GM23338 (cell line): ENCODE data around the gene NAA80. TPM values are rescaled to one million over a fixed set of nuclear protein-coding genes. Genes with fewer than 3 reads are reported as not detected.

ENCODE experiments used
- ATAC-seq: fragments of 200-7000 bp; cut with Tn5 transposase; 3 replicates; pipeline ENCODE4 v1.9.1; 2020
- DNase-seq: peaks from one replicate; pipeline ENCODE4 v3.0.0-alpha.2; 2015; ENCODE audit warnings: low spot score
- H2AFZ ChIP-seq: fragments of 200-600 bp; sonication (generic); 2 replicates; pipeline ENCODE4 v1.8.0; 2016; ENCODE audit warnings: antibody characterized with exemption, mild to moderate bottlenecking, moderate library complexity
- H3F3A ChIP-seq: fragments of 200-600 bp; sonication (generic); replicated peaks from 2 replicates; pipeline ENCODE4 v1.8.0; 2017; ENCODE audit warnings: antibody characterized with exemption, mixed run types, low read depth
- H3K27ac ChIP-seq: fragments of 200-600 bp; sonication (generic); 2 replicates; pipeline ENCODE4 v1.6.1; 2016; ENCODE audit warnings: low read depth
- H3K27me3 ChIP-seq: fragments of 200-600 bp; sonication (generic); 2 replicates; pipeline ENCODE4 v1.8.0; 2016; ENCODE audit warnings: mild to moderate bottlenecking, mixed run types, moderate library complexity; ENCODE audit not compliant: insufficient read depth
- H3K36me3 ChIP-seq: fragments of 200-600 bp; sonication (generic); 2 replicates; pipeline ENCODE4 v1.8.0; 2016; ENCODE audit warnings: mild to moderate bottlenecking; ENCODE audit not compliant: insufficient read depth
- H3K4me1 ChIP-seq: fragments of 200-600 bp; sonication (generic); 2 replicates; pipeline ENCODE4 v1.8.0; 2016; ENCODE audit warnings: mild to moderate bottlenecking, moderate library complexity; ENCODE audit not compliant: insufficient read depth
- H3K4me2 ChIP-seq: fragments of 200-600 bp; sonication (generic); 2 replicates; pipeline ENCODE4 v1.7.1; 2017; ENCODE audit warnings: mixed run types
- H3K4me3 ChIP-seq: fragments of 200-600 bp; sonication (generic); 2 replicates; pipeline ENCODE4 v1.6.1; 2016; ENCODE audit warnings: mixed run types
- H3K79me2 ChIP-seq: fragments of 200-600 bp; sonication (generic); replicated peaks from 2 replicates; pipeline ENCODE4 v1.8.0; 2017; ENCODE audit warnings: mild to moderate bottlenecking; ENCODE audit not compliant: insufficient read depth
- H3K9me2 ChIP-seq: fragments of 200-600 bp; sonication (generic); 2 replicates; pipeline ENCODE4 v1.8.0; 2017; ENCODE audit not compliant: insufficient read depth
- H4K20me1 ChIP-seq: fragments of 200-600 bp; sonication (generic); replicated peaks from 2 replicates; pipeline ENCODE4 v1.8.0; 2017; ENCODE audit warnings: mild to moderate bottlenecking; ENCODE audit not compliant: insufficient read depth
- H3K27ac Mint-ChIP-seq: 2 replicates; pipeline ENCODE4 v1.8.0; 2020; ENCODE audit warnings: inconsistent platforms, mild to moderate bottlenecking, moderate library complexity, mixed read lengths
- H3K27me3 Mint-ChIP-seq: 3 replicates; pipeline ENCODE4 v1.8.0; 2022; ENCODE audit warnings: low read depth, mild to moderate bottlenecking, moderate library complexity, mixed read lengths, inconsistent platforms; ENCODE audit not compliant: insufficient read depth, poor library complexity
- H3K36me3 Mint-ChIP-seq: 3 replicates; pipeline ENCODE4 v1.8.0; 2021; ENCODE audit warnings: low read depth, mild to moderate bottlenecking, inconsistent platforms, moderate library complexity, mixed read lengths
- H3K4me1 Mint-ChIP-seq: 3 replicates; pipeline ENCODE4 v1.8.0; 2020; ENCODE audit warnings: mild to moderate bottlenecking, inconsistent platforms, mixed read lengths
- H3K4me3 Mint-ChIP-seq: 3 replicates; pipeline ENCODE4 v1.8.0; 2021; ENCODE audit warnings: moderate library complexity, mild to moderate bottlenecking, inconsistent platforms, mixed read lengths
- H3K9me3 Mint-ChIP-seq: 3 replicates; pipeline ENCODE4 v1.8.0; 2020; ENCODE audit warnings: moderate library complexity, mild to moderate bottlenecking, inconsistent platforms, mixed read lengths
- CREB1 ChIP-seq: fragments of 250-450 bp; sonication (Bioruptor Pico); IDR thresholded peaks from 2 replicates; pipeline ENCODE4 v1.5.0; 2020; ENCODE audit warnings: low read depth, mild to moderate bottlenecking, moderate library complexity
- EZH2 ChIP-seq: fragments of 200-600 bp; sonication (generic); IDR thresholded peaks from one replicate; pipeline ENCODE4 v1.8.0; 2017; ENCODE audit warnings: antibody characterized with exemption, mild to moderate bottlenecking, low read depth; ENCODE audit not compliant: unreplicated experiment
- JUNB ChIP-seq: IDR thresholded peaks from one replicate; pipeline ENCODE4 v1.6.1; 2016; ENCODE audit warnings: antibody characterized with exemption; ENCODE audit not compliant: unreplicated experiment
- POLR2AphosphoS5 ChIP-seq: IDR thresholded peaks from 2 replicates; pipeline ENCODE4 v1.6.1; 2016; ENCODE audit warnings: antibody characterized with exemption, low read depth
- ZNF331 ChIP-seq: fragments of 250-450 bp; sonication (Bioruptor Pico); IDR thresholded peaks from 2 replicates; pipeline ENCODE4 v1.5.0; 2020; ENCODE audit warnings: low read depth, mild to moderate bottlenecking, moderate library complexity
- polyA plus RNA-seq: library from polyadenylated mRNA; unstranded; fragments of >200 nt; fragmentation: Nextera tagmentation; extraction: Ambion mirVana; gene quantifications from 2 replicates; pipeline ENCODE4 v1.2.1, GENCODE V29; 2016
- total RNA-seq: library from RNA; depleted of rRNA; stranded (reverse); fragments of >200 nt; shearing (Covaris generic); gene quantifications from 2 replicates; pipeline ENCODE4 v1.2.3, GENCODE V29; 2014
- TF ChIP-seq, protein P1 (sequence below): IDR thresholded peaks from 2 replicates; pipeline ENCODE4 v1.6.1; 2016; ENCODE audit warnings: antibody characterized with exemption

NAA80 gene
- total and polyA plus RNA-seq, 2 experiments from 2014 or later = 12.1 to 16.7 TPM

DNA sequence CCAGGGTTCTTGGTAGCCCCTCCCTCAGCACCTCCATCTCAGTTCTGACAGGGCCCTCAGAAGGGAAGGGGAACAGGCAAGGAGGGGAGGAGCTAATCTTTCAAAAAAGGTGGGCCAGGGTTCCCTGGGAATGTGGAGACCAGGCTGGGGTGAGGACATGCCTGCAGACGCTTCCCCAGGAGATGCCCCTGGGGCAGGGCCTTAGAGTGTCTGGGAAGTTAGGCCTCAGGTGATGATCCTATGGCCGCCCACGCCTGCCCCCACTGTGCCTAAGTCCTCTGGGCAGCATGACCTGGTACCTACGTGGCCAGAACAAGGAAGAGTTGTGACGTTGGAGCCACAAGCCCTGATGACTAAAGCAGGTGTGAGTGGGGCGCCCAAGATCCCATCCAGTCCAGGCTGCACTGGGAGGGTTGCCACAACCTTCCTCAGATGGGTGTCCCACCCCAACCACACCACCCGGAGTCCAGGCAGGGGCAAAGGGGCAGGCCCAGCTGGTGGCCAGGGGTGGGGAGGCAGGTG is 34.2 kb downstream of the NAA80 start:
- Mint-ChIP-seq H3K4me3 (peak overlapping the region; percentile 39; the same call in 1 of the 3 replicates), H3K9me3 (no peaks in the 10 kb centered on the region), H3K27me3 (peaks cover 23% of the 10 kb centered on the region), H3K27ac (peak overlapping the region; percentile 96), H3K36me3 (no peaks in the 10 kb centered on the region), H3K4me1 (peaks cover 58% of the 10 kb centered on the region)
- Histone ChIP-seq H3K4me2 (peak overlapping the region; percentile 61), H3K79me2 (no peaks in the 10 kb centered on the region), H3K27me3 (no peaks in the 10 kb centered on the region), H3K36me3 (no peaks in the 10 kb centered on the region), H3K4me3 (peak overlapping the region; percentile 27; the same call in 1 of the 2 replicates), H3F3A (peaks cover 15% of the 10 kb centered on the region), H4K20me1 (no peaks in the 10 kb centered on the region), H2AFZ (no peak overlapping the region), H3K4me1 (peaks cover 58% of the 10 kb centered on the region), H3K9me2 (no peaks in the 10 kb centered on the region), H3K27ac (peak overlapping the region; percentile 89)
- ATAC-seq = no peak; the same call in 2 of the 3 replicates
- TF ChIP-seq JUNB = no peak
- no peak for TF ChIP-seq EZH2
- TF ChIP-seq POLR2AphosphoS5 = peak; percentile 34
- peak; percentile 96 for DNase-seq

DNA sequence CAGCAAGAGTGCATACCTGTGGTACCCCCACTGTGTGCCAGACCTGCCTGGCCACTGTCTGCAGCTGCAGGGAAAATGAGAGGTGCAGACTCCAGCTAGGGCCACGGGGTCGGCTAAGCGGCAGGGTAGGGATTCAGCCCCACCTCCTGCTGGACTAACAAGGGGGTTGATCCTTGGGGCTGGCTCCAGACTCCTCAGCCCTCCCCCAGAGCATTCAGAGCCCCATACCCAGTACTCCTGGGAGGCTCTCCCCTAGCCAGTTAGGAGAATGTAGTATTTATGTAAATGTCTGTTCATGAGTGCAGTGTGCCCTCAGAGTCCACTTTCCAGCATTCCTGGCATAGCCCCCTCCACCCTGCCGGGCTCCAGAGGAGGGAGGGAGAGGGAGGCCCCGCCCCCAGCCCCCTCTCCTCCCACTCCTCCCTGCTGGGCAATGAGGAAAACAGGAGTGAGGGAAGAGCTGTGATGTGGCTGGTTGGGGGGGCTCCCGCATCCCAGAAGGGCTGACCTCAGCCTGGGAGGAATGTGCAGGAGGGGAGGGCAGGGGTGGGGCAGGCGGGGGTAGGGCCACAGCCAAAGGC is 34.7 kb downstream of the NAA80 start:
- peaks cover 25% of the 10 kb centered on the region for H3K27me3 Mint-ChIP-seq
- peak overlapping the region; percentile 1; the same call in 1 of the 2 replicates for H3K4me3 ChIP-seq
- H3K27ac Mint-ChIP-seq = peak overlapping the region; percentile 95

DNA sequence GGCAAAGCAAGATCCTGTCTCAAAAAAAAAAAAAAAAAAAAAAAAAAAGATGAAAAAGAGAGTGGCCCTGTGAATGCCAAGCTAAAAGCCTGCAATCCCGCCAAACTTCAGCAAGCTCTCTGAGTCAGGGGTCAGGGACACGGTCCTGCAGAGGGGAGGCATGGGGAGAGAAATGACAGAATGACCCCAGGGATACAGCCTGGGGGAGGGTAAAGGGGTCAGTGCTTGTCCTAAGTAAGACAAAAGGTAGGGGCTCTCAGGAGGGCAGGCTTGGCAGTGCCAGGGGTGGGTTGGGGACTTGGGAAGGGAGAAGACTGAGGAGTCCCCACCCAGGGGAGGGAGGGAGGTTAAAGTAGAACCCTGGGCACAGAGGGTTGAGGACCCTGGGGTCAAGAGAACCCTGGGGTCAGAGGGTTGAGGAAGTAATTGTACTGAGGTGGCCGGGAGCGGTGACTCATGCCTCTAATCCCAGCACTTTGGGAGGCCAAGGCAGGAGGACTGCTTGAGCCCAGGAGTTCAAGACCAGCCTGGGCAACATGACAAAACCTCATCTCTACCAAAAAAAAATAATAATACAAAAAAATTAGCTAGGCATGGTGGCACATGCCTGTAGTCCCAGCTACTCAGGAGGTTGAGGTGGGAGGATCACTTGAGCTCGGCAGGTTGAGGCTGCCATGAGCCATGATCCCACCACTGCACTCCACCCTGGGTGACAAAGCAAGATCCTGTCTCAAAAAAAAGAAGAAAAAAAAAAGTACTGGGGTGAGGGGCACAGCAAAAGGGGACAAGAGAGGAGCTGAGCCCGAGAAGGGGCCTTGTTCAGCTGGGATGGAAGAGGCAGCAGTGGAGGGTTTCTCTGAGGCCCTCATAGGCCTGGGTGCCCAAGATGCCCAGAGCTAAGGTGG is 35.5 kb downstream of the NAA80 start:
- no peaks in the 10 kb centered on the region for H3K36me3 ChIP-seq
- H4K20me1 ChIP-seq = no peaks in the 10 kb centered on the region; the same call in 1 of the 2 replicates
- H3K27ac ChIP-seq = peak overlapping the region; percentile 89
- H3K4me3 ChIP-seq = peak overlapping the region; percentile 1; the same call in 1 of the 2 replicates
- no peaks in the 10 kb centered on the region for H3K9me3 Mint-ChIP-seq
- peaks cover 10% of the 10 kb centered on the region for H3K36me3 Mint-ChIP-seq
- H3F3A ChIP-seq = peaks cover 25% of the 10 kb centered on the region
- peaks cover 55% of the 10 kb centered on the region for H3K4me1 ChIP-seq
- no peaks in the 10 kb centered on the region for H3K9me2 ChIP-seq
- peak overlapping the region; percentile 95 for H3K27ac Mint-ChIP-seq
- TF ChIP-seq ZNF331 (CRISPR knock-in tag) (no peak), EZH2 (no peak)
- TF ChIP-seq, protein P1, sequence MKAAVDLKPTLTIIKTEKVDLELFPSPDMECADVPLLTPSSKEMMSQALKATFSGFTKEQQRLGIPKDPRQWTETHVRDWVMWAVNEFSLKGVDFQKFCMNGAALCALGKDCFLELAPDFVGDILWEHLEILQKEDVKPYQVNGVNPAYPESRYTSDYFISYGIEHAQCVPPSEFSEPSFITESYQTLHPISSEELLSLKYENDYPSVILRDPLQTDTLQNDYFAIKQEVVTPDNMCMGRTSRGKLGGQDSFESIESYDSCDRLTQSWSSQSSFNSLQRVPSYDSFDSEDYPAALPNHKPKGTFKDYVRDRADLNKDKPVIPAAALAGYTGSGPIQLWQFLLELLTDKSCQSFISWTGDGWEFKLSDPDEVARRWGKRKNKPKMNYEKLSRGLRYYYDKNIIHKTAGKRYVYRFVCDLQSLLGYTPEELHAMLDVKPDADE = no peak
- H3K27me3 ChIP-seq = no peaks in the 10 kb centered on the region
- DNase-seq (no peak), ATAC-seq (no peak)
- peak overlapping the region; percentile 51; the same call in 2 of the 3 replicates for H3K4me3 Mint-ChIP-seq
- no peak overlapping the region for H2AFZ ChIP-seq
- H3K4me1 Mint-ChIP-seq = peaks cover 60% of the 10 kb centered on the region
- H3K79me2 ChIP-seq = no peaks in the 10 kb centered on the region
- peak overlapping the region; percentile 16 for H3K4me2 ChIP-seq
- peaks cover 29% of the 10 kb centered on the region for H3K27me3 Mint-ChIP-seq

More for the DNA sequence above, 34.7 kb downstream of the NAA80 start:
- peaks cover 3% of the 10 kb centered on the region; the same call in 1 of the 3 replicates for H3K36me3 Mint-ChIP-seq
- H3K27me3 ChIP-seq = no peaks in the 10 kb centered on the region
- H3K4me1 ChIP-seq = peaks cover 59% of the 10 kb centered on the region
- no peaks in the 10 kb centered on the region for H3K36me3 ChIP-seq
- no peaks in the 10 kb centered on the region for H3K9me3 Mint-ChIP-seq
- H3K4me1 Mint-ChIP-seq = peaks cover 58% of the 10 kb centered on the region
- no peak overlapping the region for H2AFZ ChIP-seq
- peaks cover 18% of the 10 kb centered on the region for H3F3A ChIP-seq
- peak; percentile 80 for TF ChIP-seq CREB1 (CRISPR knock-in tag)
- no peak; the same call in 1 of the 2 replicates for TF ChIP-seq POLR2AphosphoS5
- H3K4me3 Mint-ChIP-seq = peak overlapping the region; percentile 51; the same call in 2 of the 3 replicates
- no peaks in the 10 kb centered on the region for H3K9me2 ChIP-seq
- DNase-seq = no peak
- no peaks in the 10 kb centered on the region for H3K79me2 ChIP-seq
- peak overlapping the region; percentile 16 for H3K4me2 ChIP-seq
- H3K27ac ChIP-seq = peak overlapping the region; percentile 89
- peak; percentile 44 for ATAC-seq
- H4K20me1 ChIP-seq = no peaks in the 10 kb centered on the region; the same call in 1 of the 2 replicates
